PC-3 (cell line): ENCODE data around the gene HCN4.

Experiments used
- EZH2 ChIP-seq: fragments of 300-600 bp; sonication (generic); IDR thresholded peaks from one replicate; pipeline ENCODE4 v1.6.1; 2017; ENCODE audit warnings: antibody characterized with exemption, mild to moderate bottlenecking, low read length; ENCODE audit not compliant: unreplicated experiment
- TF ChIP-seq, protein P1 (sequence below): fragments of 300-600 bp; sonication (generic); conservative IDR thresholded peaks from 2 replicates; pipeline ENCODE4 v1.5.1; 2017; ENCODE audit warnings: antibody characterized with exemption, low read depth, mild to moderate bottlenecking, low read length

DNA sequence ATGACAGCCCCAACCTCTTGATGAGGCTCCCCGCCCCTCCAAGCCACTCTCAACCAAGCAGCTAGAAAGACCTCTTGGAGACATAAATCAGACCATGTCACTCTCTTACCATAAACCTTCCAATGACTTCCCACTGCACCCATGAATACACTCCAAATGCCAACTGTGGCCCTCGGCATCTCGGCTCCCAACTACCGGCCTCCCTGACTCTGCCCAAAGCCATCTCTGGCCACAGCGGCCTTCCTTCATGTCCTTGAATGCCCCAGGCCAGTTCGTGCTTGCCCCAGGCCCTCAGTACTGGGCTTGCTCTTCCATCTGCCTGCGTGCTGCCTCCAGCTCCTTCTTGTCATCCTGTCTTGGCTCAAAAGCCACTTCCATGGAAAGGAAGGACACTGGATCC is 32.0 kb downstream of the HCN4 start:
- TF ChIP-seq, protein P1, sequence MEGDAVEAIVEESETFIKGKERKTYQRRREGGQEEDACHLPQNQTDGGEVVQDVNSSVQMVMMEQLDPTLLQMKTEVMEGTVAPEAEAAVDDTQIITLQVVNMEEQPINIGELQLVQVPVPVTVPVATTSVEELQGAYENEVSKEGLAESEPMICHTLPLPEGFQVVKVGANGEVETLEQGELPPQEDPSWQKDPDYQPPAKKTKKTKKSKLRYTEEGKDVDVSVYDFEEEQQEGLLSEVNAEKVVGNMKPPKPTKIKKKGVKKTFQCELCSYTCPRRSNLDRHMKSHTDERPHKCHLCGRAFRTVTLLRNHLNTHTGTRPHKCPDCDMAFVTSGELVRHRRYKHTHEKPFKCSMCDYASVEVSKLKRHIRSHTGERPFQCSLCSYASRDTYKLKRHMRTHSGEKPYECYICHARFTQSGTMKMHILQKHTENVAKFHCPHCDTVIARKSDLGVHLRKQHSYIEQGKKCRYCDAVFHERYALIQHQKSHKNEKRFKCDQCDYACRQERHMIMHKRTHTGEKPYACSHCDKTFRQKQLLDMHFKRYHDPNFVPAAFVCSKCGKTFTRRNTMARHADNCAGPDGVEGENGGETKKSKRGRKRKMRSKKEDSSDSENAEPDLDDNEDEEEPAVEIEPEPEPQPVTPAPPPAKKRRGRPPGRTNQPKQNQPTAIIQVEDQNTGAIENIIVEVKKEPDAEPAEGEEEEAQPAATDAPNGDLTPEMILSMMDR: no peak
- TF ChIP-seq EZH2: no peak
